ENCODE data around the gene ZCCHC4.

Gene ZCCHC4

DNA sequence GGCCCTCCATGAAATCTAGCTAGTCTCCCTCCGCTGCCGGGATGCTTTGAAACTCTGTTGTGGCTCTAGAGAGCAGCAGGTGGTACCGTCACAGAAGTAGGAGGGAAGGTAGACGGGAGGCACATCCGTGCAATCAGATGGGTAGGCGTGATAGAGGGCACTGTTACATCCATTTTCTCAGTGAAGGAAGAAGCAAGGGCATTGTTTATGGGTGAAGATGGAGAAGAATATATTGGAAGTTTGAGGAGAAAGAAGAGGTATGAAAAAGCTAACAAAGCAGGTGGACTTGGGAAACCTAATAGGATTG, 65.8 kb downstream of the ZCCHC4 start:
- no peak for DNase-seq

DNA sequence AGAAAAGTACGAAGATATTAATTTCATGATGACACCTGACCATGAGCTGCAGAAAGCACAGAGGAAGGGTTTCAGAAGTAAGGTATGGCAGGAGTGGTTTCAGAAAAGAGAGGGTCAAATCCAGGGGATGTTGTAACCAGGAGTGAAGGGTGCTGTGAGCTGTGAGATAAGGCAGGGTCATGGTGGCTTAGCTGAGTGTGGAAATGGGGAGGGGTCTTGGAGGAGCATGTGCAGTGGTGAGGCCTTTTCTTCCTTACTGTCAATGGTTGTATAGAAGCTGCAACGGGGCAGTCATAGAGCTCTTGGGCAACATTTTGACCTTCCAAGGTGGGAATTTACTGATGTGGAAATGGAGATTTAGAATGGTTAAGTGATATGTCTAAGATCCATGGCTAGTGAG, 67.0 kb downstream of the ZCCHC4 start:
- DNase-seq, result no peak

DNA sequence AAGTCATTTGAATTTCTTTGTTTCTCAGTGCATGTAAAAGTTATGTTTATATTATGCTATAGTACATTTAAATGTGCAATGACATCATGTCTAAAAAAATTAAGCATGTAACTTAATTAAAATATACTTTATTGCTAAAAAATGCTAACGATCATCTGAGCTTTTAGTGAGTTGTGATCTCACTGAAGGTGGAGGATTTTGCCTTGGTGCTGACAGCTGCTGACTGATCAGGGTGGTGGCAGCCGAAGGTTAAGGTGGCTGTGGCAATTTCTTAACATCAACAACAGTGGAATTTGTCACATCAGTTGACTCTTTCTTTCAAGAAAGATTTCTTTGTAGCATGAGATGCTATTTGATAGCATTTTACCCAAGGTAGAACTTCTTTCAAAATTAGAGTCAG, 71.1 kb downstream of the ZCCHC4 start:
- no peak for DNase-seq

DNA sequence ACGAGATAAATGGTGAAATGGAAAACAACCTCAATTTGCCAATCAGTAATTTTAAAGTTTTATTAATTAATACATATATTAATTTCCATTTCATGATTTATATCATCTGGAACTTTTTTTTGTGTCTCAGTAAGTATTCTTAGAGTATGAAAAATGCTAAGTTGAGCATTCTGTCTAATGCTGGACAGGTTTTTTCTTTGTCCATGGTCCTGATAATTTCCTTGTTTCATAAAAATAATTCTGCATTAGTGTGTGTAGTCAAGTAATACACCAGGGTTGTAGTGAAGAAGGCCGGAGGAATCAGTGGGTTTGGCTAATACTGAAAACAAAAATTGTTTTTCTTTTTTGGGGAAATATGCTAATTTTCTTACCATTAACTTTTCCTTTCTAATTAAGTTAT, 74.4 kb downstream of the ZCCHC4 start:
- DNase-seq, result no peak

DNA sequence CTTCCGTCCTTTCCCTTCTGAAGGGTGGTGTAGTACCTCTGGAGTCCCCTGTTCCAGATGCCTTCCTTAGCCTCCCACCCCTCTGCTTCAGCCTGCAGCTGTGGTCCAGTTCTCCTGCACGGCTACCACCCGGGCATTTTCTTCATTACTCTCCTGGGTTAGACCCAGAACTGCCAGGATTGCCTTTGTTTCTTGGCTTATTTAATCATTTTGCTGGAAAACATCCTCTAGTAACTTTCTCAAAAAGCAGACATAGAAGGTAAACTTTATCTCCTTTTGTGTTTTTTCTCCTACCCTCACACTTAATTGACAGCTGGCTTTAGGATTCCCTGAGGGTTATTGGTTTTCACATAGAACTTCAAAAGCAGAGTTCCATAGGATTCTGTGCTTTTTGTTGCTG, 84.7 kb downstream of the ZCCHC4 start:
- DNase-seq, result no peak

DNA sequence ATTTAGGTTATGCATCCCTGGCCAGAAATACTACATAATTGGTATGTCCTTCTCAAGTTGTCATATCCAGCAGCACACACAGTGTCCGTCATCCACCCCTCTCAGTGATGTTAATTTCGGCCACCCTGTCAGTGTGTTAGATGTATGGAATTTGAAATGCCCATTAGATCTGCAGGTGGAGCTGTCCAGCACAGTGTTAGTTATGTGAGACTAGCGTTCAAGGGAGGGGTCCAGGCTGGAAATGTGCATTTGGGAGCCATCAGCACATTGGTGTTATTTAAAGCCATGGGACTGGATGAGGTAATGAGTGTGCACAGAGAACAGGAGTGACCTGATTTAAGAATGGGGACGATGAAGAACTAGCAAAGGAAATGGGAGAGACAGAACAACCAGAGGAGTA, 86.9 kb downstream of the ZCCHC4 start:
- no peak for DNase-seq

DNA sequence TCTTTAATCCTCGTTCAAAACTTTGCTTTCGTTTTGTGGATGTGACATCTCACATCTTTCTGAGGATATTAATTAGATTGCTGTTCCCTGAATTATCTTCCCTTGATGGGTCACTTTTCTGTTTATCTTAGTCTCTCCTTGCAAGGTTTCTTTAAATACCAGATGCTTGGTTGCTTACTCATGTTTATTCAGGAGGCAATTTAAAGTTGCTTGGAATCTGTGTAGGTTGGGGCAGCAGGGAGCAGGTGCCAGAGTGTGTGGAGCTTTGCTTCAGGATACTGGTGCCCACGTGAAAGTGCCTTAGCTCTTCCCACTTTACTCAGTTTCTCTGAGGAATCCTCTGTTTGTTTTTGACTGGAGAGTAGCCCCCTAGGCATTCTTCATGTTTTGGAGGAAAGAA, 88.5 kb downstream of the ZCCHC4 start:
- DNase-seq, result no peak

DNA sequence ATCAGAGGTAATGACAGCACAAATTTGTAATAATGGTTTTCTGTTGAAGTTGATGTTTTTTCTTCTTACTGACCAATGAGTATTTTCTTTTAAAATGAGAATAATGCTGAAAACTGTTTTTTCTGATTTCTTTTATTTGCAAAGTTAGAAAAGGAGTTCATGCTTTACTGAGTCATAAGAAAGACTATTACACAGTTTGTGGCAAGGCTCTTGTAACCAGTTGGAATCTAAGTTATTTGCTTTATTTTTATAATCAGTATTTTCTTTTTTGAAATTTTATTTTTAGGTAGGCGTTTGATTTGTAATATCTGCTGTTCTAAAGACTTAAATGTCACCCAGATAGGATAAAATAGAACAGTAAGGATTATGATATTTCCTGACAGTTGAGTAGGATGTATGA, 89.9 kb downstream of the ZCCHC4 start:
- DNase-seq, result no peak

DNA sequence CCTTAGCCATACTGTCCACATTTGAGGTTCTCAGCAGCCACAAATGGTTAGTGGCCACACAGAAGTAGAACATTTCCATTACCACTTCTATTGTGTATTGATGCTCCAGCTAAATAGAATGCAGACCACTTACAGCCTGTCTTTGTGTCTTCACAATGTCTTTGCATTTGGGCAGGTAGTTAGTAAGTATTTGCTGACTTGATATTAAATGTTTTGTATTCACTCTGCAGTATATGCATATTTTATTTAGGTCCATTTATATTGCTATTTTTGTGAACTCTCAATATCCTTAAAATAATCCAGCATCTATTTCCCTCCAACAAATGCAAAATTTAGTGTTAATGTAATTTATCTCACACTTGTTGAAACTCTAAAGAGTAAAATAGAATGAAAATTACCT, 91.1 kb downstream of the ZCCHC4 start:
- no peak for DNase-seq

DNA sequence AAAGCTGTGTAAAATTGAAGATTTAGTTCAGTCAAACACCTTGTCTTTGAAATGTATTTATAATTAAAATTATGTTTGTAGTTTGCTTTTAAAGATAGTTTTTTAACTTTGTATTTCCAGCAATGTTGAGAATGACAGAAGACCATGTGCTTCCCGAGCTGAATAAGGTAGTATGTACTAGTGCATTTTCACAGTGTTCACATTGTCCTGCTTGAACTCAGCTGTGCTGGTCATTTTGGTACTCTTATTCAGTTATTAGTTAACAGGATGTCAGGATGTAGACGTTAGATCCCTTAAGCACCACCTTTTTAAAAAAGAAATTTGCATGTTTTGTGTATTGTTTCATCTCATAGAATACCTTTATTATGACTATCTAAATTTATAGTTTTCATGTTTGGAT, 92.9 kb downstream of the ZCCHC4 start:
- no peak for DNase-seq

DNA sequence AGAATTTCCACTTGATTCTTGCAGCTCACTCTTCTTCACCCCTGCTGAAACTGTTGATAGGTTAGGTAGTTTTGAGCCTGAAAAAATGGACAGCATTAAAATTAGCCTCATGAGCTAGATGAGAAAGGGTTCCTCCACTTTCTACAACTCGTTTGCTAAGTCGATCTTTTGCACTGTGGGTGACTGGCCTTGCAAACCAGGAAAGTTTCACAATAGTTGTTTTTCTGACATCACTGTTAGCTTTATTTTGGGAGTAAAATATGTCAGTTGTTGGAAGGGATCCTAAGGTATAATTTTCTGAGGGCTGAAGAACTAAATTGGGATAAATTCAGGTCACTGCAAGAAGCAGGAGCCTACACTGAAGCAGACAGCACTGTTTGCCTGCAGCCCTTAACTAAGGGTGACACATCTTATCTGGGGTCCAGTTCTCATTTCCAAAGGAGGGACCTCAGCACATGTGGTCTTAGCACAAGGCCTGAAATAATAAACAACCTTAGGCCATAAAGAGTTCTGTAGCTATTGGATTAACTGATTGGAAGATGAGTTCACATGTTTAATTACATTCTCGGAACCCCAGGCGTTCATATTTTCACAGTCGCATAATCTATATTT, 93.6 kb downstream of the ZCCHC4 start:
- no peak for DNase-seq

DNA sequence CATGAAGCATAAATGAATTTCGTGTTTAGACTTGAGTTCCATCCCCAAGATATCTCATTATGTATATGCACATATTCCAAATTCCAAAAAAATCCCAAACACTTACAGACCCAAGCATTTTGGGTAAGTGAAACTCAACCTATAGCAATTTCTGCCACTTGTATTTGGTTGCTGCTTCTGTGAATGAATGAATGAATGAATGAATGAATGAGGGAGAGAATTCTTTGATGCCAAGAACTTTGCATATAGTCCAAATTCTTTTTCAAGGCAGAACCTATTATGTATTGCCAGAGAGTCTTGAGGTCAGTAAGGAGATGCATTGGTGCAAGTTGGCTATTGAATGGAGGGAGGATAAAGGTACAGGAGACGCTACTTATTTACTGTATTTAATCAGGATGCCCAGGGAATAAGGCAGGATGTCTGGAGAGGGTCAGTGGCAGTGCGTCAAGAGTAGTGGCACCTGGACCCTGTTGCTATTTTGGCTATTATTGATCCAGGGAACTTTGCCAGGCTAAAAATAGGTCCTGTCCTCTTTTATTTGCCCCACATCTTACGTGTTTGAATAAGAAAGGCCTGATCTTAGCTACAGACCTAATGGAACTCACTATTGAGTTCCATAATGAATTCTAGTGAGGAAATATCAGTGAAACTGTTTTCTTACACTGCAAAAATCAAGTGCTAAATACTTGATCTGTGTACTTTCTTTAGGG, 98.4 kb downstream of the ZCCHC4 start:
- no peak for DNase-seq

DNA sequence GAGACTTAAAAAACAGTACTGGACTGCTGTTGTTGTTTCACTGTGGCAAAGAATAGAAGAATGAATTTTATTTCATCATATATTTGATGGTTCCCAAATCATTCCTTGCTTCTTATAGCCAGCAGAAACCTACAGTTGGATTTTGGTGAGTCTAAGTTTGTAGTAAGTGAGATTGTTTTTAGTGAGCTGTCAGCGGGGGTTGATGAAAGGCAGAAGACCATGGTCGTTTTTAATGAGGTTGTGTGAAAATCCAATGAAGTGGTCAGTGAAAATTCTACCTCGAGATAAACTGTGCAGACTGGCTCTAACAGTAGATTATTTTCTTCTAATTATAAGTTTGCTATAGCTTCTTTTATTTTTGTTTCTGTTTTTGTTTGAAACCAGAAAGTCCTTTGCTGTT, 100.7 kb downstream of the ZCCHC4 start:
- DNase-seq, result no peak

DNA sequence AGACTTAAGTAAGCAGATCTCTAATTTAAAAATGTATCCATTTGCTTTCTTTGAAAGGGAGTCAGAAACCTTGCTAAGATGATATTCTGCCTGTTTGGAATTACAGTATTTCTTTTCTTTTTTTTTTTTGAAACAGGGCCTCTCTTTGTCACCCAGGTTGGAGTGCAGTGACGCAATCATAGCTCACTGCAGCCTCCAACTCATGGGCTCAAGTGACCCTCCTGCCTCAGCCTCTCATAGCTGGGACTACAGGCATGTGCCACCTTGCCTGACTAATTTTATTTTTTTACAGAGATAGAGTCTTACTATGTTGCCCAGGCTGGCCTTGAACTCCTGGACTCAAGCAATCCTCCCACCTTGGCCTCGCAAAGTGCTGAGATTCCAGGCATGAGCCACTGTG, 104.4 kb downstream of the ZCCHC4 start:
- DNase-seq, result no peak
